ENCODE data around the gene FBXL4. TPM values are rescaled to one million over a fixed set of nuclear protein-coding genes. Genes with fewer than 3 reads are reported as not detected.
"Not testable (repeated sequence)": the region's sequence is repeated elsewhere in the genome, so short reads cannot be mapped to it uniquely, and the experiment has no call there.

The FBXL4 gene
- total RNA-seq, 1 donor from 2014 or later = 13.1 TPM

DNA sequence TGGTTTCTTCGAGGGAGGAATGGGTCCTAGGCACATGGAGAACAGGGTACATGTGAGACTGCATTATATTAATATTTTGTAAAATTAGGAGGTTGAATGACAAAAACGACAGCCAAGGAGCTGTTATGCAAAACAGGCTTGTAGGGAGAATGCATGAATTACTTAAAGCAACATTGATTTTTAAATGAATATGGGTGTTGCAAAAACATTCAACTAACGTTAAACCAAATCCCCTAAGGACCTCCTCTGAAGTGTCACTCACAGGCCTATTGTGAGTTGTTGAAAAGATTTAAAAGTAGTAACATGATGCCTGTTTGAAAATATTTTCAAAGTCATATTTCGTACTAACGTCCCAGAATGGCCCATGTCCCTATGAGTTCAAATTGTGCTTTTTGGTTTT is 21.9 kb downstream of the FBXL4 start:
- no peak overlapping the region for H3K4me3 ChIP-seq (ENCODE audit: low read depth, low read length)
- TF ChIP-seq, protein P1, sequence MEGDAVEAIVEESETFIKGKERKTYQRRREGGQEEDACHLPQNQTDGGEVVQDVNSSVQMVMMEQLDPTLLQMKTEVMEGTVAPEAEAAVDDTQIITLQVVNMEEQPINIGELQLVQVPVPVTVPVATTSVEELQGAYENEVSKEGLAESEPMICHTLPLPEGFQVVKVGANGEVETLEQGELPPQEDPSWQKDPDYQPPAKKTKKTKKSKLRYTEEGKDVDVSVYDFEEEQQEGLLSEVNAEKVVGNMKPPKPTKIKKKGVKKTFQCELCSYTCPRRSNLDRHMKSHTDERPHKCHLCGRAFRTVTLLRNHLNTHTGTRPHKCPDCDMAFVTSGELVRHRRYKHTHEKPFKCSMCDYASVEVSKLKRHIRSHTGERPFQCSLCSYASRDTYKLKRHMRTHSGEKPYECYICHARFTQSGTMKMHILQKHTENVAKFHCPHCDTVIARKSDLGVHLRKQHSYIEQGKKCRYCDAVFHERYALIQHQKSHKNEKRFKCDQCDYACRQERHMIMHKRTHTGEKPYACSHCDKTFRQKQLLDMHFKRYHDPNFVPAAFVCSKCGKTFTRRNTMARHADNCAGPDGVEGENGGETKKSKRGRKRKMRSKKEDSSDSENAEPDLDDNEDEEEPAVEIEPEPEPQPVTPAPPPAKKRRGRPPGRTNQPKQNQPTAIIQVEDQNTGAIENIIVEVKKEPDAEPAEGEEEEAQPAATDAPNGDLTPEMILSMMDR (conservative IDR thresholded peaks at IDR 0.05; ENCODE audit: low read depth, low read length) = no peak
- DNase-seq (ENCODE audit: low read depth) = no peak

DNA sequence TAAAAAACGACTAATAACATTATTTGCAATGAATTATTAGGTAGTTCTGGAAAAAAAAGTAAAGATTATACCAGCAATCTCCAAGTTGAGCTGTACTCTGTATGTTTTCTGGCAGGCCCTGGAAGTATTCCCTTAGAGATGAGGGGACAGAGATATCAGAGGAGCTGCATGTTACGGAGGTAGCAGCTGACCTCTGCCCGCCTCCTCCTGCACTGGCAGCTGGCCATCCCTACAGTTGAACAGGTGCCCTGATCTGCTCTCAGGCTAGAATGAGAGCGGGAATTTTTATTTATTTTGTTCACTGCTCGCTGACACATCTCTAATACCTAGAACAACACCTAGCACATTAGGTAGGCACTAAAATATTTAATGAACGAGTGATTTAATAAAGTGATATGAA is 23.1 kb downstream of the FBXL4 start:
- no peak for DNase-seq (ENCODE audit: low read depth)
- no peak overlapping the region for H3K4me3 ChIP-seq (ENCODE audit: low read depth, low read length)
- TF ChIP-seq, protein P1 (conservative IDR thresholded peaks at IDR 0.05; ENCODE audit: low read depth, low read length) = no peak

- DNase-seq (ENCODE audit: low read depth) = no peak
- TF ChIP-seq, protein P1 (conservative IDR thresholded peaks at IDR 0.05; ENCODE audit: low read depth, low read length) = no peak
- H3K4me3 ChIP-seq (ENCODE audit: low read depth, low read length) = no peak overlapping the region
Measured at GRCh38 chr6:98920904-98921431, 26.8 kb downstream of the FBXL4 start.

- H3K4me3 ChIP-seq (ENCODE audit: low read depth, low read length); DNase-seq (ENCODE audit: low read depth): not testable (repeated sequence)
Measured at GRCh38 chr6:98910946-98911345, 36.8 kb downstream of the FBXL4 start.

- no peak for DNase-seq (ENCODE audit: low read depth)
- TF ChIP-seq, protein P1 (conservative IDR thresholded peaks at IDR 0.05; ENCODE audit: low read depth, low read length) = no peak
- no peak overlapping the region for H3K4me3 ChIP-seq (ENCODE audit: low read depth, low read length)
Measured at GRCh38 chr6:98909236-98909635, 38.5 kb downstream of the FBXL4 start.

GRCh38 chr6:98906342-98906741 is 41.4 kb downstream of the FBXL4 start:
- not testable (repeated sequence) for DNase-seq (ENCODE audit: low read depth); H3K4me3 ChIP-seq (ENCODE audit: low read depth, low read length)

- H3K4me3 ChIP-seq (ENCODE audit: low read depth, low read length) = no peak overlapping the region
- TF ChIP-seq, protein P1 (conservative IDR thresholded peaks at IDR 0.05; ENCODE audit: low read depth, low read length) = no peak
Measured at GRCh38 chr6:98905759-98906158, 42.0 kb downstream of the FBXL4 start.

DNA sequence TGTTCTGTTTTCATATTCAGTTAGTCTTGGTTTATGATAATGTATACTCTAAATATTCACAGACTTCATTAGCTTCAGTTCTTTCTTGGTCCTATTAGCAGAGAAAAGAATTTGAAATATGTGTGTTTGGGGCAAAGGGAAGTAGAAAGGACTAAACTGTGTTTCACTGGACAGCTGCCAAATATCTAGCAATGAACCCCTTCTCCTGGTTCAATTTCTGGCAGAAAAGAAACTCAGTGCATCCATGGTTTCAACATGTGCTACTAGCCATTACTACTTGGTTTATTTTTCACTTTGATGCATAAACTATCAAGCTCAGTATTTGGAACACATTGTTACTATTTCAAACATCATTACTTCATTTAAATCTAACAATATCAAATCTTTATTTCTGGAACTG is 43.6 kb downstream of the FBXL4 start:
- no peak for DNase-seq (ENCODE audit: low read depth)
- no peak overlapping the region for H3K4me3 ChIP-seq (ENCODE audit: low read depth, low read length)
- TF ChIP-seq, protein P1 (conservative IDR thresholded peaks at IDR 0.05; ENCODE audit: low read depth, low read length) = no peak

More at GRCh38 chr6:98905759-98906158, 42.0 kb downstream of the FBXL4 start:
- no peak for DNase-seq (ENCODE audit: low read depth)

Measured in epithelial cell of proximal tubule (primary cell).